GM12878 (cell line): ENCODE results near the gene KIRREL3. TPM values are rescaled to one million over a fixed set of nuclear protein-coding genes. Genes with fewer than 3 reads are reported as not detected.

Experiments
- ATAC-seq: fragments of 200-7000 bp; cut with Tn5 transposase; 3 replicates; pipeline ENCODE4 v1.9.1; 2020; ENCODE audit warnings: mild to moderate bottlenecking, moderate library complexity
- BruUV-seq: library from RNA; stranded (reverse); fragments of 400-500 nt; replicated peaks from 2 replicates; lab custom pipeline; 2021; lab: Mats Ljungman, UMichigan
- CTCF ChIA-PET: fragments of 300-600 bp; sonication (Branson Sonifier 250); formaldehyde crosslinking; extraction: SDS; loops from one replicate; lab custom pipeline; 2021; ENCODE audit warnings: inconsistent platforms; lab: Yijun Ruan, JAX
- POLR2A ChIA-PET: fragments of 350-600 bp; formaldehyde crosslinking; extraction: SDS; loops from one replicate; lab custom pipeline; 2021; ENCODE audit warnings: inconsistent platforms; lab: Charles Lee
- RAD21 ChIA-PET: fragments of 300-600 bp; sonication (Branson Sonifier 250); formaldehyde crosslinking; loops from one replicate; lab custom pipeline; 2023; ENCODE audit warnings: antibody characterized with exemption; ENCODE audit not compliant: unreplicated experiment; lab: Charles Lee
- SMC1A ChIA-PET: fragments of 300-600 bp; sonication (Branson Sonifier 250); formaldehyde crosslinking; loops from one replicate; lab custom pipeline; 2023; ENCODE audit not compliant: unreplicated experiment, uncharacterized antibody; lab: Charles Lee
- DNase-seq: peaks from one replicate; pipeline ENCODE4 v3.0.0-alpha.2; 2011; ENCODE audit warnings: low read depth, low spot score
- FAIRE-seq: peaks from 3 replicates; lab custom pipeline; 2011; peaks lifted over from hg19 to GRCh38; lab: Jason Lieb, UNC
- H2AFZ ChIP-seq: 2 replicates; pipeline ENCODE4 v1.6.0; 2011; ENCODE audit warnings: low read depth, low read length, control low read depth; ENCODE audit not compliant: control insufficient read depth
- H3K27ac ChIP-seq: 2 replicates; pipeline ENCODE4 v1.5.1; 2011; ENCODE audit warnings: control low read depth; ENCODE audit not compliant: control insufficient read depth, insufficient read depth
- H3K27me3 ChIP-seq, 2 experiments: replicated peaks in 1 of 2; 2 replicates each; pipeline versions ENCODE4 v1.6.0 to v1.6.1; 2011; ENCODE audit warnings: low read length in 1 of 2; ENCODE audit not compliant: control insufficient read depth in 2 of 2, insufficient read depth in 2 of 2
- H3K36me3 ChIP-seq, 2 experiments: 2 replicates each; pipeline ENCODE4 v1.5.1; 2011; ENCODE audit warnings: low read length in 1 of 2; ENCODE audit not compliant: control insufficient read depth in 2 of 2, insufficient read depth in 2 of 2
- H3K4me1 ChIP-seq: 2 replicates; pipeline ENCODE4 v1.6.1; 2011; ENCODE audit warnings: mild to moderate bottlenecking, low read length, moderate library complexity, mixed read lengths; ENCODE audit not compliant: control insufficient read depth, insufficient read depth
- H3K4me2 ChIP-seq: 2 replicates; pipeline ENCODE4 v1.6.0; 2011; ENCODE audit warnings: control low read depth; ENCODE audit not compliant: control insufficient read depth, insufficient read depth
- H3K4me3 ChIP-seq: fragments of 200-600 bp; sonication (generic); 2 replicates; pipeline ENCODE4 v1.5.1; 2016
- H3K79me2 ChIP-seq: 2 replicates; pipeline ENCODE4 v1.6.0; 2011; ENCODE audit warnings: low read length; ENCODE audit not compliant: control insufficient read depth, insufficient read depth
- H3K9ac ChIP-seq: 2 replicates; pipeline ENCODE4 v1.8.0; 2011; ENCODE audit warnings: low read length, control low read depth, mixed read lengths; ENCODE audit not compliant: control insufficient read depth, insufficient read depth
- H3K9me3 ChIP-seq: replicated peaks from 3 replicates; pipeline ENCODE4 v1.5.1; 2011; ENCODE audit warnings: mild to moderate bottlenecking, low read length; ENCODE audit not compliant: control insufficient read depth, insufficient read depth
- H4K20me1 ChIP-seq: 2 replicates; pipeline ENCODE4 v1.6.0; 2011; ENCODE audit not compliant: control insufficient read depth, insufficient read depth
- ATF2 ChIP-seq: IDR thresholded peaks from 2 replicates; pipeline ENCODE4 v1.6.1; 2012; ENCODE audit warnings: low read length, inconsistent platforms
- CHD4 ChIP-seq: fragments of 200-600 bp; sonication (generic); IDR thresholded peaks from 2 replicates; pipeline ENCODE4 v1.6.1; 2016; ENCODE audit warnings: mild to moderate bottlenecking
- CTCF ChIP-seq, 3 experiments: IDR thresholded peaks in 2 of 3; conservative IDR thresholded peaks in 1 of 3; 2 replicates each; pipeline ENCODE4 v1.5.1; 2011; ENCODE audit warnings: low read depth in 3 of 3, low read length in 3 of 3, mild to moderate bottlenecking in 3 of 3, control low read depth in 2 of 3, moderate library complexity in 2 of 3, inconsistent platforms in 1 of 3, mixed read lengths in 1 of 3; ENCODE audit not compliant: control insufficient read depth in 2 of 3, insufficient read depth in 1 of 3; ENCODE audit errors: extremely low read depth in 1 of 3
- EP300 ChIP-seq, 2 experiments: fragments of 150-350 bp in 1 of 2; IDR thresholded peaks; 2 replicates each; pipeline ENCODE4 v1.6.1; 2011 to 2012; ENCODE audit warnings: low read depth in 2 of 2, low read length in 2 of 2, borderline replicate concordance in 1 of 2, improper control_type of control experiment in 1 of 2, inconsistent platforms in 1 of 2; ENCODE audit not compliant: control insufficient read depth in 1 of 2
- FOXM1 ChIP-seq: IDR thresholded peaks from 2 replicates; pipeline ENCODE4 v1.6.1; 2012; ENCODE audit warnings: low read depth, mild to moderate bottlenecking, inconsistent platforms, low read length, moderate library complexity
- HDAC2 ChIP-seq: fragments of 200-600 bp; sonication (generic); IDR thresholded peaks from 2 replicates; pipeline ENCODE4 v1.6.1; 2017
- IKZF1 ChIP-seq: fragments of 450-650 bp; conservative IDR thresholded peaks from 2 replicates; pipeline ENCODE4 v1.6.1; 2017; ENCODE audit warnings: antibody characterized with exemption, mild to moderate bottlenecking
- IRF5 ChIP-seq: fragments of 450-650 bp; IDR thresholded peaks from 2 replicates; pipeline ENCODE4 v1.6.1; 2017; ENCODE audit warnings: borderline replicate concordance
- JUND ChIP-seq: IDR thresholded peaks from 2 replicates; pipeline ENCODE4 v1.6.1; 2012; ENCODE audit warnings: low read depth, mild to moderate bottlenecking, low read length, improper control_type of control experiment, moderate library complexity
- KLF5 ChIP-seq: fragments of 450-650 bp; IDR thresholded peaks from 2 replicates; pipeline ENCODE4 v1.6.1; 2014; ENCODE audit warnings: mild to moderate bottlenecking; ENCODE audit not compliant: partially characterized antibody
- LARP7 ChIP-seq: fragments of 450-650 bp; IDR thresholded peaks from 2 replicates; pipeline ENCODE4 v1.6.1; 2017; ENCODE audit warnings: mild to moderate bottlenecking
- MTA2 ChIP-seq: fragments of 450-650 bp; IDR thresholded peaks from 2 replicates; pipeline ENCODE4 v1.6.1; 2016; ENCODE audit warnings: low read depth, mild to moderate bottlenecking, moderate library complexity
- NR2C2 ChIP-seq: IDR thresholded peaks from 2 replicates; pipeline ENCODE4 v1.6.1; 2011; ENCODE audit warnings: borderline replicate concordance, low read depth; ENCODE audit not compliant: control insufficient read depth, insufficient read length
- NR2F1 ChIP-seq: fragments of 450-650 bp; conservative IDR thresholded peaks from 2 replicates; pipeline ENCODE4 v1.6.1; 2017; ENCODE audit warnings: mild to moderate bottlenecking
- POLR2A ChIP-seq: IDR thresholded peaks from 2 replicates; pipeline ENCODE4 v1.6.1; 2011; ENCODE audit warnings: low read depth, mild to moderate bottlenecking, low read length
- SUZ12 ChIP-seq: fragments of 200-600 bp; sonication (generic); IDR thresholded peaks from one replicate; pipeline ENCODE4 v1.6.1; 2018; ENCODE audit warnings: antibody characterized with exemption, mild to moderate bottlenecking; ENCODE audit not compliant: unreplicated experiment
- ZBTB33 ChIP-seq: fragments of 450-650 bp; IDR thresholded peaks from 2 replicates; pipeline ENCODE4 v1.6.1; 2017; ENCODE audit warnings: mild to moderate bottlenecking
- ZNF24 ChIP-seq: fragments of 450-650 bp; IDR thresholded peaks from 2 replicates; pipeline ENCODE4 v1.6.1; 2017; ENCODE audit warnings: antibody characterized with exemption, mild to moderate bottlenecking
- ZNF622 ChIP-seq: fragments of 450-650 bp; IDR thresholded peaks from 2 replicates; pipeline ENCODE4 v1.6.1; 2017; ENCODE audit warnings: mild to moderate bottlenecking, inconsistent platforms
- ZSCAN29 ChIP-seq: fragments of 450-650 bp; IDR thresholded peaks from 2 replicates; pipeline ENCODE4 v1.6.1; 2017; ENCODE audit warnings: mild to moderate bottlenecking, moderate library complexity
- WGBS: methylation state at CpG from one replicate; pipeline ENCODE4 v1.1.6; 2016; ENCODE audit warnings: low lambda C conversion rate; ENCODE audit not compliant: insufficient replicate concordance, insufficient coverage; ENCODE audit errors: missing lambda C conversion rate; 5-methylcytosine and 5-hydroxymethylcytosine counted together
- in situ Hi-C: fragments of 300-500 bp; cut with MboI; formaldehyde crosslinking; loops from 9 replicates; pipeline ENCODE4 v1.14.3; 2018; ENCODE audit warnings: mixed read lengths
- intact Hi-C: fragments of 100-400 bp; cut with micrococcal nuclease; formaldehyde crosslinking; loops from one replicate; pipeline ENCODE4 v1.14.2; 2022; ENCODE audit not compliant: unreplicated experiment
- polyA plus RNA-seq, 11 experiments: library from polyadenylated mRNA; depleted of rRNA in 4 of 11; unstranded in 6 of 11; stranded (reverse) in 5 of 11; fragments of >200 nt; fragmentation: Nextera tagmentation in 4 of 11; fragmentation: Illumina TruSeq in 1 of 11; extraction: Ambion mirVana in 4 of 11; extraction: Trizol in 1 of 11; gene quantifications; 1 replicate in 1 of 11; 2 replicates in 10 of 11; pipeline versions ENCODE4 v1.2.1 to v1.2.3, GENCODE V29; 2011 to 2016; ENCODE audit warnings: inconsistent platforms in 2 of 11, missing spikeins in 2 of 11, low read depth in 1 of 11
- total RNA-seq, 4 experiments: library from RNA; depleted of rRNA in 3 of 4; stranded (reverse); fragments of >200 nt in 3 of 4; fragmentation: Illumina TruSeq in 1 of 4; extraction: Trizol in 1 of 4; gene quantifications; 2 replicates each; pipeline versions ENCODE4 v1.2.1 to v1.2.3, GENCODE V29; 2013 to 2021

KIRREL3 gene
- total and polyA plus RNA-seq, 10 of the 15 experiments (the other 5 are each of a cell fraction or from before 2014, with no cell fraction given), result under 0.01 TPM; not detected in 9

- DNase-seq (no peak), ATAC-seq (no peak), FAIRE-seq (no peak)
- no peak overlapping the region for H3K4me2 ChIP-seq
- H3K79me2 ChIP-seq, result no peaks in the 10 kb centered on the region
- TF ChIP-seq CHD4, result no peak
- no peak for TF ChIP-seq NR2F1
- no peak for TF ChIP-seq LARP7
- no peak for TF ChIP-seq JUND
- TF ChIP-seq MTA2, result no peak
- no peak for TF ChIP-seq ATF2
- no peak for TF ChIP-seq ZBTB33
- no peak for TF ChIP-seq IRF5
- no peak for TF ChIP-seq SUZ12
- no peak for TF ChIP-seq HDAC2
- TF ChIP-seq ZNF24, result no peak
- TF ChIP-seq IKZF1, result no peak
- no peak for TF ChIP-seq ZNF622
- no peak for TF ChIP-seq EP300 (IDR thresholded peaks at IDR 0.05; ENCODE audit: borderline replicate concordance in 1 of 2, control insufficient read depth in 1 of 2, low read depth in 2 of 2, low read length in 2 of 2)
- TF ChIP-seq KLF5, result no peak
- no peak for TF ChIP-seq ZSCAN29
- TF ChIP-seq POLR2A, result no peak
- no peak for TF ChIP-seq CTCF (IDR thresholded peaks at IDR 0.05 in 2 of 3, conservative IDR thresholded peaks at IDR 0.05 in 1 of 3; ENCODE audit: control insufficient read depth in 2 of 3, extremely low read depth in 1 of 3, insufficient read depth in 1 of 3, low read depth in 3 of 3, low read length in 3 of 3)
- TF ChIP-seq NR2C2, result no peak
- TF ChIP-seq FOXM1, result no peak
- no peak overlapping the region for H3K9ac ChIP-seq
- H3K4me1 ChIP-seq, result no peaks in the 10 kb centered on the region
- no TSS peak for BruUV-seq
- H2AFZ ChIP-seq, result no peak overlapping the region
- peaks cover 0 to 8% of the 10 kb centered on the region in 2 experiments; a peak in 1 of 4 replicates for H3K27me3 ChIP-seq
- POLR2A ChIA-PET, result no interaction called here
- no peaks in the 10 kb centered on the region for H3K36me3 ChIP-seq
- no peaks in the 10 kb centered on the region for H3K9me3 ChIP-seq
- RAD21 ChIA-PET, result no interaction called here
- in situ Hi-C loops (no loop called here), intact Hi-C loops (no loop called here)
- 18% methylated on average over 3 of the region's 3 CpGs for WGBS
- H3K4me3 ChIP-seq, result no peak overlapping the region
- no peaks in the 10 kb centered on the region for H4K20me1 ChIP-seq
- CTCF ChIA-PET, result no interaction called here
- no peak overlapping the region for H3K27ac ChIP-seq
- SMC1A ChIA-PET, result no interaction called here
Observed at GRCh38 chr11:126635511-126635910, 365.1 kb downstream of the KIRREL3 start.
